ENCODE results near the gene SYT9. TPM values are rescaled to one million over a fixed set of nuclear protein-coding genes. Genes with fewer than 3 reads are reported as not detected.
A peak's percentile ranks its signal among the peaks of the same experiment; 100 is the strongest.

SYT9 gene
- total and polyA plus RNA-seq, 2 donors (not counting 1 experiment from before 2014, with no cell fraction given): not detected

GRCh38 chr11:7250166-7250565 lies 1.5 kb upstream of the SYT9 start:
- Histone ChIP-seq H3K4me1 (ENCODE audit: control insufficient read depth in 2 of 2, insufficient read depth in 2 of 2, low read length in 2 of 2) (peaks cover 6 to 10% of the 10 kb centered on the region in 2 donors), H3K27me3 (replicated peaks in 1 of 4; ENCODE audit: control extremely low read depth in 1 of 4, control insufficient read depth in 3 of 4, insufficient read depth in 4 of 4, low read length in 3 of 4) (peaks cover 0 to 36% (median 20%) of the 10 kb centered on the region in 4 experiments), H3K9me3 (ENCODE audit: control extremely low read depth in 1 of 3, control insufficient read depth in 2 of 3, insufficient read depth in 1 of 3, low read length in 2 of 3) (peaks cover 0 to 5% (median 0%) of the 10 kb centered on the region in 3 donors), H3K27ac (ENCODE audit: low read length in 2 of 2) (no peak overlapping the region), H3K4me2 (replicated peaks; ENCODE audit: low read depth, low read length, poor library complexity, severe bottlenecking) (no peak overlapping the region), H3K79me2 (ENCODE audit: control insufficient read depth, insufficient read depth, low read length) (no peaks in the 10 kb centered on the region), H3K9ac (ENCODE audit: low read length) (no peak overlapping the region), H2AFZ (ENCODE audit: insufficient read depth, low read depth, low read length, poor library complexity, severe bottlenecking) (no peak overlapping the region), H3K4me3 (ENCODE audit: control extremely low read depth in 1 of 5, extremely low read depth in 1 of 5, insufficient read depth in 1 of 5, low read depth in 2 of 5, low read length in 4 of 5) (no peak overlapping the region), H3K36me3 (replicated peaks in 1 of 2; ENCODE audit: control extremely low read depth in 1 of 2, control insufficient read depth in 1 of 2, extremely low read depth in 1 of 2, insufficient read depth in 2 of 2, low read length in 1 of 2) (no peaks in the 10 kb centered on the region), H4K20me1 (ENCODE audit: control insufficient read depth, insufficient read depth, low read length, poor library complexity, severe bottlenecking) (no peaks in the 10 kb centered on the region)
- DNase-seq (no peak), ATAC-seq (ENCODE audit: low read depth) (no peak)
- WGBS (ENCODE audit: insufficient coverage): no CpG with 5 or more reads among the region's 3 CpGs
- CTCF ChIA-PET: no interaction called here
- intact Hi-C loops (cut with micrococcal nuclease): no loop called here
- POLR2A ChIA-PET: no interaction called here
- TF ChIP-seq, protein P1, sequence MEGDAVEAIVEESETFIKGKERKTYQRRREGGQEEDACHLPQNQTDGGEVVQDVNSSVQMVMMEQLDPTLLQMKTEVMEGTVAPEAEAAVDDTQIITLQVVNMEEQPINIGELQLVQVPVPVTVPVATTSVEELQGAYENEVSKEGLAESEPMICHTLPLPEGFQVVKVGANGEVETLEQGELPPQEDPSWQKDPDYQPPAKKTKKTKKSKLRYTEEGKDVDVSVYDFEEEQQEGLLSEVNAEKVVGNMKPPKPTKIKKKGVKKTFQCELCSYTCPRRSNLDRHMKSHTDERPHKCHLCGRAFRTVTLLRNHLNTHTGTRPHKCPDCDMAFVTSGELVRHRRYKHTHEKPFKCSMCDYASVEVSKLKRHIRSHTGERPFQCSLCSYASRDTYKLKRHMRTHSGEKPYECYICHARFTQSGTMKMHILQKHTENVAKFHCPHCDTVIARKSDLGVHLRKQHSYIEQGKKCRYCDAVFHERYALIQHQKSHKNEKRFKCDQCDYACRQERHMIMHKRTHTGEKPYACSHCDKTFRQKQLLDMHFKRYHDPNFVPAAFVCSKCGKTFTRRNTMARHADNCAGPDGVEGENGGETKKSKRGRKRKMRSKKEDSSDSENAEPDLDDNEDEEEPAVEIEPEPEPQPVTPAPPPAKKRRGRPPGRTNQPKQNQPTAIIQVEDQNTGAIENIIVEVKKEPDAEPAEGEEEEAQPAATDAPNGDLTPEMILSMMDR (IDR thresholded peaks at IDR 0.05): no peak
- TF ChIP-seq EZH2 (IDR thresholded peaks at IDR 0.05; ENCODE audit: borderline replicate concordance, insufficient read depth, low read depth, low read length, poor library complexity, severe bottlenecking): no peak
- H3K27me3 Mint-ChIP-seq: peaks cover 32% of the 10 kb centered on the region
- H3K4me3 Mint-ChIP-seq: no peak overlapping the region
- peaks cover 7% of the 10 kb centered on the region for H3K9me3 Mint-ChIP-seq (ENCODE audit: insufficient read depth)
- H3K27ac Mint-ChIP-seq: no peak overlapping the region
- H3K4me1 Mint-ChIP-seq: peaks cover 8% of the 10 kb centered on the region

GRCh38 chr11:7251487-7251835 lies 243 bp upstream of the SYT9 start:
- H3K9me3 Mint-ChIP-seq (ENCODE audit: insufficient read depth): peaks cover 7% of the 10 kb centered on the region
- Histone ChIP-seq H3K4me3 (ENCODE audit: control extremely low read depth in 1 of 5, extremely low read depth in 1 of 5, insufficient read depth in 1 of 5, low read depth in 2 of 5, low read length in 4 of 5) (peak overlapping the region in 2 of 5 experiments; percentile 18 to 27), H3K9ac (ENCODE audit: low read length) (no peak overlapping the region), H3K4me2 (replicated peaks; ENCODE audit: low read depth, low read length, poor library complexity, severe bottlenecking) (peak overlapping the region; percentile 66), H3K9me3 (ENCODE audit: control extremely low read depth in 1 of 3, control insufficient read depth in 2 of 3, insufficient read depth in 1 of 3, low read length in 2 of 3) (peaks cover 0 to 5% (median 0%) of the 10 kb centered on the region in 3 donors), H3K79me2 (ENCODE audit: control insufficient read depth, insufficient read depth, low read length) (no peaks in the 10 kb centered on the region), H2AFZ (ENCODE audit: insufficient read depth, low read depth, low read length, poor library complexity, severe bottlenecking) (peak overlapping the region; percentile 28), H3K27ac (ENCODE audit: low read length in 2 of 2) (no peak overlapping the region), H3K36me3 (replicated peaks in 1 of 2; ENCODE audit: control extremely low read depth in 1 of 2, control insufficient read depth in 1 of 2, extremely low read depth in 1 of 2, insufficient read depth in 2 of 2, low read length in 1 of 2) (no peaks in the 10 kb centered on the region), H4K20me1 (ENCODE audit: control insufficient read depth, insufficient read depth, low read length, poor library complexity, severe bottlenecking) (no peaks in the 10 kb centered on the region), H3K4me1 (ENCODE audit: control insufficient read depth in 2 of 2, insufficient read depth in 2 of 2, low read length in 2 of 2) (peaks cover 6 to 10% of the 10 kb centered on the region in 2 donors), H3K27me3 (replicated peaks in 1 of 4; ENCODE audit: control extremely low read depth in 1 of 4, control insufficient read depth in 3 of 4, insufficient read depth in 4 of 4, low read length in 3 of 4) (peaks cover 0 to 36% (median 22%) of the 10 kb centered on the region in 4 experiments)
- ChIA-PET CTCF (no interaction called here), POLR2A (no interaction called here)
- H3K27me3 Mint-ChIP-seq: peaks cover 40% of the 10 kb centered on the region
- WGBS (ENCODE audit: insufficient coverage): 10% methylated on average over 27 of the region's 28 CpGs
- ATAC-seq (ENCODE audit: low read depth) (no peak), DNase-seq (no peak)
- peak overlapping the region; percentile 63 for H3K4me3 Mint-ChIP-seq
- intact Hi-C loops (cut with micrococcal nuclease): no loop called here
- H3K27ac Mint-ChIP-seq: no peak overlapping the region
- no peak for TF ChIP-seq EZH2 (IDR thresholded peaks at IDR 0.05; ENCODE audit: borderline replicate concordance, insufficient read depth, low read depth, low read length, poor library complexity, severe bottlenecking)
- TF ChIP-seq, protein P1 (IDR thresholded peaks at IDR 0.05): no peak
- peaks cover 8% of the 10 kb centered on the region for H3K4me1 Mint-ChIP-seq

Data from B cell (primary cell).